GM23338 (cell line): Measurements from ENCODE around the gene TPSAB1. TPM values are rescaled to one million over a fixed set of nuclear protein-coding genes. Genes with fewer than 3 reads are reported as not detected.
"Not testable (repeated sequence)": the region's sequence is repeated elsewhere in the genome, so short reads cannot be mapped to it uniquely, and the experiment has no call there.

Experiments
- ATAC-seq: fragments of 200-7000 bp; cut with Tn5 transposase; 3 replicates; pipeline ENCODE4 v1.9.1; 2020
- DNase-seq: peaks from one replicate; pipeline ENCODE4 v3.0.0-alpha.2; 2015; ENCODE audit warnings: low spot score
- H2AFZ ChIP-seq: fragments of 200-600 bp; sonication (generic); 2 replicates; pipeline ENCODE4 v1.8.0; 2016; ENCODE audit warnings: antibody characterized with exemption, mild to moderate bottlenecking, moderate library complexity
- H3F3A ChIP-seq: fragments of 200-600 bp; sonication (generic); replicated peaks from 2 replicates; pipeline ENCODE4 v1.8.0; 2017; ENCODE audit warnings: antibody characterized with exemption, mixed run types, low read depth
- H3K27ac ChIP-seq: fragments of 200-600 bp; sonication (generic); 2 replicates; pipeline ENCODE4 v1.6.1; 2016; ENCODE audit warnings: low read depth
- H3K27me3 ChIP-seq: fragments of 200-600 bp; sonication (generic); 2 replicates; pipeline ENCODE4 v1.8.0; 2016; ENCODE audit warnings: mild to moderate bottlenecking, mixed run types, moderate library complexity; ENCODE audit not compliant: insufficient read depth
- H3K36me3 ChIP-seq: fragments of 200-600 bp; sonication (generic); 2 replicates; pipeline ENCODE4 v1.8.0; 2016; ENCODE audit warnings: mild to moderate bottlenecking; ENCODE audit not compliant: insufficient read depth
- H3K4me1 ChIP-seq: fragments of 200-600 bp; sonication (generic); 2 replicates; pipeline ENCODE4 v1.8.0; 2016; ENCODE audit warnings: mild to moderate bottlenecking, moderate library complexity; ENCODE audit not compliant: insufficient read depth
- H3K4me2 ChIP-seq: fragments of 200-600 bp; sonication (generic); 2 replicates; pipeline ENCODE4 v1.7.1; 2017; ENCODE audit warnings: mixed run types
- H3K4me3 ChIP-seq: fragments of 200-600 bp; sonication (generic); 2 replicates; pipeline ENCODE4 v1.6.1; 2016; ENCODE audit warnings: mixed run types
- H3K79me2 ChIP-seq: fragments of 200-600 bp; sonication (generic); replicated peaks from 2 replicates; pipeline ENCODE4 v1.8.0; 2017; ENCODE audit warnings: mild to moderate bottlenecking; ENCODE audit not compliant: insufficient read depth
- H3K9me2 ChIP-seq: fragments of 200-600 bp; sonication (generic); 2 replicates; pipeline ENCODE4 v1.8.0; 2017; ENCODE audit not compliant: insufficient read depth
- H4K20me1 ChIP-seq: fragments of 200-600 bp; sonication (generic); replicated peaks from 2 replicates; pipeline ENCODE4 v1.8.0; 2017; ENCODE audit warnings: mild to moderate bottlenecking; ENCODE audit not compliant: insufficient read depth
- H3K27ac Mint-ChIP-seq: 2 replicates; pipeline ENCODE4 v1.8.0; 2020; ENCODE audit warnings: inconsistent platforms, mild to moderate bottlenecking, moderate library complexity, mixed read lengths
- H3K27me3 Mint-ChIP-seq: 3 replicates; pipeline ENCODE4 v1.8.0; 2022; ENCODE audit warnings: low read depth, mild to moderate bottlenecking, moderate library complexity, mixed read lengths, inconsistent platforms; ENCODE audit not compliant: insufficient read depth, poor library complexity
- H3K36me3 Mint-ChIP-seq: 3 replicates; pipeline ENCODE4 v1.8.0; 2021; ENCODE audit warnings: low read depth, mild to moderate bottlenecking, inconsistent platforms, moderate library complexity, mixed read lengths
- H3K4me1 Mint-ChIP-seq: 3 replicates; pipeline ENCODE4 v1.8.0; 2020; ENCODE audit warnings: mild to moderate bottlenecking, inconsistent platforms, mixed read lengths
- H3K4me3 Mint-ChIP-seq: 3 replicates; pipeline ENCODE4 v1.8.0; 2021; ENCODE audit warnings: moderate library complexity, mild to moderate bottlenecking, inconsistent platforms, mixed read lengths
- H3K9me3 Mint-ChIP-seq: 3 replicates; pipeline ENCODE4 v1.8.0; 2020; ENCODE audit warnings: moderate library complexity, mild to moderate bottlenecking, inconsistent platforms, mixed read lengths
- CTCF ChIP-seq, 2 experiments: fragments of 200-600 bp in 1 of 2; sonication (generic) in 1 of 2; conservative IDR thresholded peaks; 2 replicates each; pipeline versions ENCODE4 v1.5.1 to v1.6.1; 2016 to 2017; ENCODE audit warnings: antibody characterized with exemption in 2 of 2, low read depth in 2 of 2, mild to moderate bottlenecking in 2 of 2, moderate library complexity in 1 of 2
- polyA plus RNA-seq: library from polyadenylated mRNA; unstranded; fragments of >200 nt; fragmentation: Nextera tagmentation; extraction: Ambion mirVana; gene quantifications from 2 replicates; pipeline ENCODE4 v1.2.1, GENCODE V29; 2016
- total RNA-seq: library from RNA; depleted of rRNA; stranded (reverse); fragments of >200 nt; shearing (Covaris generic); gene quantifications from 2 replicates; pipeline ENCODE4 v1.2.3, GENCODE V29; 2014

Gene TPSAB1
- total and polyA plus RNA-seq, 2 experiments from 2014 or later: not detected

DNA sequence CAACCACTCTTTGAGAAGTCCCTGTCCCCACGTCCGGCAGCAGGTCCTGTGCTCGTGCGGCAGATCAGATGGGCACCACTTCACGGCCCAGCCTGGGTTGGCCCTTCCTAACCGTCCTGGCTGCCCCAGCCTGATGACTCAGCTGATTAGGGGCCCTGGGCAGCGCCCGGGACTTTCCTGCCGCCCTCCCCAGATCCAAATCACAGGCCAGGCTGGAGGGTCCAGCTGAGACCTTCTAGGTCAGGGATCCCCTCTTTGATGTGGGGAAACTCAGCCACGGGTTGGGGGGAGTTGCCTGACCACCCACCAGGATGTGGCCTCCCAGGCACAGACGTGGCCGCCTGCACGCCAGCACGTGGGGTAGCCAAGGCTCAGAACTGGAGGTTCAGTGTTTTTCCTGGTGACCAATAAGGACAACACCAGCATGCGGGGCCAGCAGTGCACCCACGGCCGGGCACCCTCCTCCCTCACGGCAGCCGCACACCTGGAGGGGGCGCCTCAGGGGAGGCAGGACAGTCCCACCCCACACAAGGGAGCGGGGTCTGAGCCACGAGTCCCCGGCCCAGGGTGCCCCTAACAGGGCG is 14.7 kb upstream of the TPSAB1 start:
- H3K4me3 ChIP-seq, H3K36me3 ChIP-seq, H3K79me2 ChIP-seq, H3K36me3 Mint-ChIP-seq, H3K27ac Mint-ChIP-seq, H3K4me1 Mint-ChIP-seq, H2AFZ ChIP-seq, H3K9me2 ChIP-seq, H3K27me3 ChIP-seq, H3K27ac ChIP-seq, H3K4me3 Mint-ChIP-seq, H3K4me1 ChIP-seq, H3K4me2 ChIP-seq, DNase-seq, H3F3A ChIP-seq, H4K20me1 ChIP-seq, H3K9me3 Mint-ChIP-seq: not testable (repeated sequence)
- TF ChIP-seq CTCF (conservative IDR thresholded peaks at IDR 0.05; ENCODE audit: low read depth in 2 of 2): 0 out of 4 replicates have a peak, but pooled peaks of 1 of the 2 experiments have one; percentile 1
- peak; percentile 13 for ATAC-seq
- peaks cover 27% of the 10 kb centered on the region for H3K27me3 Mint-ChIP-seq

- not testable (repeated sequence) for ATAC-seq
Observed at GRCh38 chr16:1226692-1227091, 13.8 kb upstream of the TPSAB1 start.

GRCh38 chr16:1228227-1228626 is 12.3 kb upstream of the TPSAB1 start:
- not testable (repeated sequence) for H3K79me2 ChIP-seq, H3F3A ChIP-seq, H2AFZ ChIP-seq, H3K27ac ChIP-seq, H4K20me1 ChIP-seq, H3K4me2 ChIP-seq, H3K4me3 Mint-ChIP-seq, H3K9me2 ChIP-seq, H3K4me1 Mint-ChIP-seq, H3K27me3 ChIP-seq, H3K4me1 ChIP-seq, H3K36me3 Mint-ChIP-seq, DNase-seq, H3K4me3 ChIP-seq, H3K36me3 ChIP-seq, H3K9me3 Mint-ChIP-seq, H3K27ac Mint-ChIP-seq, ATAC-seq
- H3K27me3 Mint-ChIP-seq: peaks cover 20% of the 10 kb centered on the region

More at GRCh38 chr16:1226692-1227091, 13.8 kb upstream of the TPSAB1 start:
- not testable (repeated sequence) for H3K27me3 ChIP-seq, DNase-seq, H3K36me3 ChIP-seq, H3K4me3 Mint-ChIP-seq, H3F3A ChIP-seq, H3K4me2 ChIP-seq, H3K27ac Mint-ChIP-seq, H4K20me1 ChIP-seq, H3K9me3 Mint-ChIP-seq, H3K27ac ChIP-seq, H3K4me3 ChIP-seq, H3K36me3 Mint-ChIP-seq, H3K4me1 ChIP-seq, H3K4me1 Mint-ChIP-seq, H3K9me2 ChIP-seq, H2AFZ ChIP-seq, H3K79me2 ChIP-seq
- H3K27me3 Mint-ChIP-seq: peaks cover 24% of the 10 kb centered on the region

DNA sequence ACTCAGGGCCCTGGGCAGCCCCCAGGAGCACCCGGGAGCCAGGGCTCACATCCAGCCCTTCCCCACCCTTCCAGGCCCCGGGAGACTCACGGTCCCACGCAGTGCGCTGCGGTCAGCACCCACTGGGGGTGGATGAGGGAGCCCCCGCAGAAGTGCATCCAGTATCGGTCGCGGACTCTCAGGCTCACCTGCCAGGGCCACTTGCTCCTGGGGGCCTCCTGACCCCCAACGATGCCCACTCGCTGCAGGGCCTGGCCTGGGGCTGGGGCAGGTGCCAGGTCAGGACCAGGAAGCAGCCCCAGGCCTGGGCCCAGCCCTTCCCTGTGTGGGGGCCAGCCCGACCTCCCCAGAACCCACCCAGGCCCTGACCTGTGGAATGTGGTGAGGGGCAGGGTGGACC is 11.0 kb upstream of the TPSAB1 start:
- not testable (repeated sequence) for H3K27ac Mint-ChIP-seq, H3K4me2 ChIP-seq, H2AFZ ChIP-seq, H3K4me3 Mint-ChIP-seq, H3K4me3 ChIP-seq, H3F3A ChIP-seq, H3K79me2 ChIP-seq, H4K20me1 ChIP-seq, H3K9me2 ChIP-seq, H3K27ac ChIP-seq, H3K4me1 Mint-ChIP-seq, DNase-seq, ATAC-seq, H3K36me3 Mint-ChIP-seq, H3K36me3 ChIP-seq, H3K27me3 ChIP-seq, H3K4me1 ChIP-seq, H3K9me3 Mint-ChIP-seq
- H3K27me3 Mint-ChIP-seq: peaks cover 11% of the 10 kb centered on the region

DNA sequence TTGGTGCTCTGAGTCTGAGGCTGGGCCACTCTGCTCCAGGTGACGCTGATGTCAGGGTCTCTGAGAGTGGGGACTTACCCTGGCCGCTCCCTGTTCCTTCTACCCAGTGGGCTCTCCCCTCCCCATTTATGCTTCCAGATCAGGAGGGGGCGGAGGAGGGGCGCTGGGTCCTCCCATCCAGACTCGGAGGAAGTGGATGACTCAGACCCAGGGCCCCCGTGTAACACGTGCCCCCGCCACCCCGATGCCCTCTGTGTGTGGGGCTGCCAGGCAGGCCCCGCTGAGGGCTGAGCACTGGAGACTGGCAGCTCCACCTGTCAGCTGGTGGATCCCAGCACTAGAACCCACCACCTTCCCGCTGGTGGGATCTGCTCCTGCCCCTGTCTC is 10.4 kb upstream of the TPSAB1 start, which contains the start of gene TPSB2:
Gene TPSB2 (minus strand): TSS at position 101 of the 387 bp plus-strand sequence. CDS start 233 bp downstream, outside the sequence.
- not testable (repeated sequence) for H4K20me1 ChIP-seq, H3K4me1 ChIP-seq, H2AFZ ChIP-seq, H3K36me3 ChIP-seq, H3K27ac Mint-ChIP-seq, H3K4me1 Mint-ChIP-seq, H3K4me3 ChIP-seq, DNase-seq, H3F3A ChIP-seq, ATAC-seq, H3K4me3 Mint-ChIP-seq, H3K27ac ChIP-seq, H3K27me3 ChIP-seq, H3K9me2 ChIP-seq, H3K79me2 ChIP-seq, H3K4me2 ChIP-seq, H3K36me3 Mint-ChIP-seq, H3K9me3 Mint-ChIP-seq
- peaks cover 11% of the 10 kb centered on the region for H3K27me3 Mint-ChIP-seq

- not testable (repeated sequence) for H3K4me3 ChIP-seq, H3K4me3 Mint-ChIP-seq, H3K4me1 Mint-ChIP-seq, H3K4me2 ChIP-seq, H4K20me1 ChIP-seq, H3K27ac Mint-ChIP-seq, H3K9me3 Mint-ChIP-seq, H3K36me3 ChIP-seq, H3K27me3 Mint-ChIP-seq, H3K27ac ChIP-seq, H3F3A ChIP-seq, ATAC-seq, H3K79me2 ChIP-seq, H3K9me2 ChIP-seq, H2AFZ ChIP-seq, H3K36me3 Mint-ChIP-seq, H3K4me1 ChIP-seq, DNase-seq, H3K27me3 ChIP-seq
Observed at GRCh38 chr16:1230471-1231212, 9.9 kb upstream of the TPSAB1 start.
